Measurements from ENCODE around the gene POLR3E.

DNA sequence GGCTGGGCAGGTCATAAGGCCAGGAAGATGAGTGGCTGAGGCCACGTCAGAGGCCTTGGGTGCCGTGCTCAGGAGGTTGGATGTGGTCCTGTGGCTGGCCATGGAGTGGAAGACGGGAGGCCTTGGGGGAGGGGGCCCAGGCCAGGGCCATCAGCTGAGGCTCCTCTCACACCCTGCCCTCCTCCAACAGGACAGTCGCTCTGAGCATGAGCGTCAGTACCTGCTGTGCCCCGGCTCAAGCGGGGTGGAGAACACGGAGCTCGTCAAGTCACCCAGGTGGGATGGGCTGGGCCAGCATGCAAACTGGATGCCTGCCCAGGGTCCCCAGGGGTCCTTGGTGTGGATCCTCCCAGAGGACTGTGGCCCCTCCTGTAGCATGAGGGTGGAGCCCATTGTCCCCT is 19.2 kb downstream of the POLR3E start:
- TF ChIP-seq EZH2phosphoT487 (conservative IDR thresholded peaks at IDR 0.05; ENCODE audit: low read length), result no peak
- TF ChIP-seq, protein P1, sequence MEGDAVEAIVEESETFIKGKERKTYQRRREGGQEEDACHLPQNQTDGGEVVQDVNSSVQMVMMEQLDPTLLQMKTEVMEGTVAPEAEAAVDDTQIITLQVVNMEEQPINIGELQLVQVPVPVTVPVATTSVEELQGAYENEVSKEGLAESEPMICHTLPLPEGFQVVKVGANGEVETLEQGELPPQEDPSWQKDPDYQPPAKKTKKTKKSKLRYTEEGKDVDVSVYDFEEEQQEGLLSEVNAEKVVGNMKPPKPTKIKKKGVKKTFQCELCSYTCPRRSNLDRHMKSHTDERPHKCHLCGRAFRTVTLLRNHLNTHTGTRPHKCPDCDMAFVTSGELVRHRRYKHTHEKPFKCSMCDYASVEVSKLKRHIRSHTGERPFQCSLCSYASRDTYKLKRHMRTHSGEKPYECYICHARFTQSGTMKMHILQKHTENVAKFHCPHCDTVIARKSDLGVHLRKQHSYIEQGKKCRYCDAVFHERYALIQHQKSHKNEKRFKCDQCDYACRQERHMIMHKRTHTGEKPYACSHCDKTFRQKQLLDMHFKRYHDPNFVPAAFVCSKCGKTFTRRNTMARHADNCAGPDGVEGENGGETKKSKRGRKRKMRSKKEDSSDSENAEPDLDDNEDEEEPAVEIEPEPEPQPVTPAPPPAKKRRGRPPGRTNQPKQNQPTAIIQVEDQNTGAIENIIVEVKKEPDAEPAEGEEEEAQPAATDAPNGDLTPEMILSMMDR (IDR thresholded peaks at IDR 0.05; ENCODE audit: insufficient read depth, low read length, poor library complexity, severe bottlenecking), result no peak

All from SU-DHL-6 (cell line).